ENCODE data around the gene MS4A8.

MS4A8 gene

DNA sequence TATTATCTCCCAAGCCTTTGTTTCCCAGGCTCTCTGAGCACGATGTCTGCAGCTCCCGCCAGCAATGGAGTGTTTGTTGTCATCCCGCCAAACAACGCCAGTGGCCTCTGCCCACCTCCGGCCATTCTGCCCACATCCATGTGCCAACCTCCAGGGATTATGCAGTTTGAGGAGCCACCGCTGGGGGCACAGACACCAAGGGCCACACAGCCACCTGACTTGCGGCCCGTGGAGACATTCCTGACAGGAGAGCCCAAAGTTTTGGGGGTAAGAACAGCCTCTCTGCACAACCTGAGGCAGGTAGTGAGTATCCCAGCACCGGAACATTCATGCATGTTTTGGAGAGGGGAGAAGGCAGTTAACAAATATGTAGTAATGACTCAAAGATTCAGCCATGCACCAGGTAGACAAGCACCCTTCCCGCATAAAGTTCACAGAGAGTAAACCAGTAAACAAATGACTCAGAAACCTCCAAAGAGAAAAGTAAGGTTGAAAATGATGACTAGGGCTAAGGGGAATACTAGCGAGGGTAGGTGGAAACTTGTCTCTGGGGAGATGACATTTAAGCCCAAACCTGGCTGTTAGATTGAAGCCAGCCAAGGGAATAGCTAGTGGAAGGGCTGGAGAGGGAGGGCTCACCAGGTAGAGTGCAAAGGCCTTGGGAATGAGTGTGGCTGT is 64.4 kb downstream of the MS4A8 start:
- H3K4me3 Mint-ChIP-seq: no peak overlapping the region
- peaks cover 3% of the 10 kb centered on the region for H3K9me3 Mint-ChIP-seq
- TF ChIP-seq, protein P1, sequence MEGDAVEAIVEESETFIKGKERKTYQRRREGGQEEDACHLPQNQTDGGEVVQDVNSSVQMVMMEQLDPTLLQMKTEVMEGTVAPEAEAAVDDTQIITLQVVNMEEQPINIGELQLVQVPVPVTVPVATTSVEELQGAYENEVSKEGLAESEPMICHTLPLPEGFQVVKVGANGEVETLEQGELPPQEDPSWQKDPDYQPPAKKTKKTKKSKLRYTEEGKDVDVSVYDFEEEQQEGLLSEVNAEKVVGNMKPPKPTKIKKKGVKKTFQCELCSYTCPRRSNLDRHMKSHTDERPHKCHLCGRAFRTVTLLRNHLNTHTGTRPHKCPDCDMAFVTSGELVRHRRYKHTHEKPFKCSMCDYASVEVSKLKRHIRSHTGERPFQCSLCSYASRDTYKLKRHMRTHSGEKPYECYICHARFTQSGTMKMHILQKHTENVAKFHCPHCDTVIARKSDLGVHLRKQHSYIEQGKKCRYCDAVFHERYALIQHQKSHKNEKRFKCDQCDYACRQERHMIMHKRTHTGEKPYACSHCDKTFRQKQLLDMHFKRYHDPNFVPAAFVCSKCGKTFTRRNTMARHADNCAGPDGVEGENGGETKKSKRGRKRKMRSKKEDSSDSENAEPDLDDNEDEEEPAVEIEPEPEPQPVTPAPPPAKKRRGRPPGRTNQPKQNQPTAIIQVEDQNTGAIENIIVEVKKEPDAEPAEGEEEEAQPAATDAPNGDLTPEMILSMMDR (IDR thresholded peaks at IDR 0.05; ENCODE audit: unreplicated experiment in 3 of 3): no peak
- H3K36me3 Mint-ChIP-seq (ENCODE audit: low read depth): no peaks in the 10 kb centered on the region
- H3K27me3 Mint-ChIP-seq (ENCODE audit: low read depth): peaks cover 16% of the 10 kb centered on the region
- H3K27ac Mint-ChIP-seq: peak overlapping the region in 2 of 3 experiments; percentile 5 to 36
- peaks cover 61% of the 10 kb centered on the region for H3K4me1 Mint-ChIP-seq

DNA sequence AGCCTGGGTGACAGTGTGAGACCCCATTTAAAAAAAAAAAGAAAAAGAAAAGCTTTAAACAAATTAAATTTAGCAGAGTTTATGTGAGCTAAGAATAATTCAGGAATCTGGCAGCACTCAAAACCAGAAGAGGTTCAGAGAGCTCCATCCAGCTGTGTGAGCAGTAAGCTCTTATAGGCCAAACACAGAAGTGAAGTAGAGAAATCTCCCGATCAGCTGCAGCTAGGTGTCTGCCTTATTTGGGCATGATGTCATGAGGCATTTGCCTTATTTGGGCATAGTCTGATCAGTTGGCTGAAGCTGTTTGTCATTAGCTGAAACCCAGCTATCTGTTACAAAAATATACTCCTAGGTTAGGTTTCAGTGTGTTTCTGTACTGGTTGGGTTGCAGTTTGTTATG is 65.5 kb downstream of the MS4A8 start:
- peak overlapping the region in 1 of 3 experiments; percentile 41 for H3K27ac Mint-ChIP-seq
- peaks cover 50% of the 10 kb centered on the region for H3K4me1 Mint-ChIP-seq
- H3K36me3 Mint-ChIP-seq (ENCODE audit: low read depth): no peaks in the 10 kb centered on the region
- TF ChIP-seq, protein P1 (IDR thresholded peaks at IDR 0.05; ENCODE audit: unreplicated experiment in 3 of 3): no peak
- peaks cover 20% of the 10 kb centered on the region for H3K27me3 Mint-ChIP-seq (ENCODE audit: low read depth)
- H3K9me3 Mint-ChIP-seq: peaks cover 3% of the 10 kb centered on the region
- H3K4me3 Mint-ChIP-seq: no peak overlapping the region

DNA sequence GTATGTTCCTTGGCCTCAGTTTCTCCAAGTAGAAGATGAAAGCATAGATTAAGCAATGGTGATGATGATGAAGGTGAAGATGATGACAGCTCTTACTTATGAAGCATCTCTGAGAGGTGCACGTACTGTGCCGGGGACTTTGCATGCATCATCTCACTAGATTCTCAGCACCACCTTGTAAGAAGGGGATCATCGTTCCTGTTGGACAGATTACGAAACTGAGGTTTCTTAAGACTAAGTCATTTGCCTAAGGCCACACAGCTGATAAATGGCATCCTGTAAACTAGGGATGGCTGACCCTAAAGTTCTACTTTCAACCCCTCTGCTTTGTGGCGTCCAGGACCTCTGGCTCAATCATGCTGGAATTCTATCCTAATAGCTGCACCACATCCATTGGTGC is 65.9 kb downstream of the MS4A8 start:
- peak overlapping the region in 1 of 3 experiments; percentile 41 for H3K27ac Mint-ChIP-seq
- TF ChIP-seq, protein P1 (IDR thresholded peaks at IDR 0.05; ENCODE audit: unreplicated experiment in 3 of 3): no peak
- peaks cover 22% of the 10 kb centered on the region for H3K27me3 Mint-ChIP-seq (ENCODE audit: low read depth)
- peaks cover 45% of the 10 kb centered on the region for H3K4me1 Mint-ChIP-seq
- peaks cover 3% of the 10 kb centered on the region for H3K9me3 Mint-ChIP-seq
- H3K4me3 Mint-ChIP-seq: no peak overlapping the region
- H3K36me3 Mint-ChIP-seq (ENCODE audit: low read depth): no peaks in the 10 kb centered on the region
